ENCODE results near the gene FOXG1.

The FOXG1 gene

DNA sequence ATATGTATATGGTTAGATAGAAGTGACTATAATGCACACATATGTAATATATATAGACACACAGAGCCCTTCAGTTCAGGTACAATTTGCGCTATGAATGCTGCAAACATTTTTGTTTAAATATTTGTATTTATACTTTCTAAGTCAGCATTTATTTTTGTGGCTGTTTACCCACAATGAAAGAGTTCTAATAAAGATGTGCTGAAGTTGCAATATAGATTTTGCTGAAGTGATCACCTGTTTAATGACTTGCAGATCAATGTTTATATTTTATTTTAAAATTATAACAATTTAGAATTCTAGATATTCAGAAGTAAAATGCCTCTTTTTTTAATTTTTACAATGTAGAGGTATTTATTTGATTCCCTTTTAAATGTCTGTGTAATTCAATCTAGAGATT, 3.5 kb downstream of the FOXG1 start:
- no peak overlapping the region for H3K4ac ChIP-seq (ENCODE audit: low read depth, low read length)
- no peak overlapping the region for H3K4me3 ChIP-seq (ENCODE audit: low read depth, low read length)
- no peak overlapping the region for H4K8ac ChIP-seq (ENCODE audit: low read depth, low read length)
- H3K79me2 ChIP-seq (ENCODE audit: control insufficient read depth, insufficient read depth, low read length, poor library complexity): no peaks in the 10 kb centered on the region
- no peak overlapping the region for H3K27ac ChIP-seq (ENCODE audit: low read depth, low read length)
- H3K4me1 ChIP-seq (ENCODE audit: control insufficient read depth in 1 of 2, insufficient read depth in 2 of 2, low read length in 2 of 2): peaks cover 2 to 11% of the 10 kb centered on the region in 2 experiments
- no peak overlapping the region for H4K12ac ChIP-seq (ENCODE audit: low read depth, low read length)
- H3K9ac ChIP-seq (ENCODE audit: low read length): no peak overlapping the region
- no peak overlapping the region for H4K91ac ChIP-seq (ENCODE audit: low read depth, low read length)
- no peaks in the 10 kb centered on the region for H3K79me1 ChIP-seq (ENCODE audit: low read length)
- H2BK5ac ChIP-seq (ENCODE audit: low read depth, low read length, poor library complexity): no peak overlapping the region
- no CpG with 5 or more reads among the region's 1 CpG for WGBS (ENCODE audit: extremely low coverage, insufficient coverage, insufficient read length)
- no peak overlapping the region for H3K18ac ChIP-seq (ENCODE audit: low read length)
- H3K36me3 ChIP-seq (ENCODE audit: control insufficient read depth in 1 of 2, insufficient read depth in 2 of 2, low read length in 2 of 2): no peaks in the 10 kb centered on the region
- no peak overlapping the region for H2BK120ac ChIP-seq (ENCODE audit: insufficient read depth, low read length, poor library complexity)
- H2BK12ac ChIP-seq (ENCODE audit: low read length): no peak overlapping the region
- H3K9me3 ChIP-seq (ENCODE audit: insufficient read depth, low read depth, low read length): peaks cover 6% of the 10 kb centered on the region
- H3K23ac ChIP-seq (ENCODE audit: low read length): no peak overlapping the region
- no peak overlapping the region for H3K4me2 ChIP-seq (ENCODE audit: low read length)
- no peak overlapping the region for H2AFZ ChIP-seq (ENCODE audit: insufficient read depth, low read length, poor library complexity)
- no peak overlapping the region for H2AK5ac ChIP-seq (ENCODE audit: low read length)
- no peak for DNase-seq
- H3K14ac ChIP-seq (ENCODE audit: low read length): no peak overlapping the region
- H3K27me3 ChIP-seq (ENCODE audit: insufficient read depth, low read length): peaks cover 56% of the 10 kb centered on the region

DNA sequence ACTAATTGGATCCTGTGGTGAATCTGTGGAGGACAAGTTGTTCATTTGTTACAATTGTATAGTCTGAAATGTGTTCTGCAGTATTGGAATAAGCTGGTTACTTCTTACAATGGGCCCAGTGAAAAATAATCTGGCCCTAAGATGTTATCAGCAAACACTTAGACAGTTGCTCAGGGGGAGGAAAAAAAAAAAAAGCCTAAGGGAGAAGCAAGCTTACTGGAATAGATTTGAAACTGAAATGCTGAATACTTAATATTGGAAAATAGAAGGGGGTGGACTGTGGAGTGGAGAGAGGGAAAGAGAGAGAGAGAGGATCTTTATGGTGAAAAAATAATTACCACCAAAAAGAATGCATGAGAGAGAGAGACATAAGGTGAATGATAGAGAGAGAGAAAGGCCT, 4.0 kb downstream of the FOXG1 start:
- no peak overlapping the region for H3K4me2 ChIP-seq (ENCODE audit: low read length)
- H3K9me3 ChIP-seq (ENCODE audit: insufficient read depth, low read depth, low read length): peaks cover 6% of the 10 kb centered on the region
- H3K18ac ChIP-seq (ENCODE audit: low read length): no peak overlapping the region
- H3K4me1 ChIP-seq (ENCODE audit: control insufficient read depth in 1 of 2, insufficient read depth in 2 of 2, low read length in 2 of 2): peaks cover 2 to 10% of the 10 kb centered on the region in 2 experiments
- no peak overlapping the region for H2BK12ac ChIP-seq (ENCODE audit: low read length)
- no peak overlapping the region for H3K9ac ChIP-seq (ENCODE audit: low read length)
- H2AK5ac ChIP-seq (ENCODE audit: low read length): no peak overlapping the region
- no peak overlapping the region for H2BK120ac ChIP-seq (ENCODE audit: insufficient read depth, low read length, poor library complexity)
- no peak overlapping the region for H3K14ac ChIP-seq (ENCODE audit: low read length)
- H2AFZ ChIP-seq (ENCODE audit: insufficient read depth, low read length, poor library complexity): no peak overlapping the region
- peaks cover 55% of the 10 kb centered on the region for H3K27me3 ChIP-seq (ENCODE audit: insufficient read depth, low read length)
- DNase-seq: no peak
- no peak overlapping the region for H4K91ac ChIP-seq (ENCODE audit: low read depth, low read length)
- H3K79me1 ChIP-seq (ENCODE audit: low read length): no peaks in the 10 kb centered on the region
- no peak overlapping the region for H3K4me3 ChIP-seq (ENCODE audit: low read depth, low read length)
- no peaks in the 10 kb centered on the region for H3K79me2 ChIP-seq (ENCODE audit: control insufficient read depth, insufficient read depth, low read length, poor library complexity)
- H3K4ac ChIP-seq (ENCODE audit: low read depth, low read length): no peak overlapping the region
- no peak overlapping the region for H2BK5ac ChIP-seq (ENCODE audit: low read depth, low read length, poor library complexity)
- H4K8ac ChIP-seq (ENCODE audit: low read depth, low read length): no peak overlapping the region
- no peak overlapping the region for H4K12ac ChIP-seq (ENCODE audit: low read depth, low read length)
- no peaks in the 10 kb centered on the region for H3K36me3 ChIP-seq (ENCODE audit: control insufficient read depth in 1 of 2, insufficient read depth in 2 of 2, low read length in 2 of 2)
- no peak overlapping the region for H3K23ac ChIP-seq (ENCODE audit: low read length)
- H3K27ac ChIP-seq (ENCODE audit: low read depth, low read length): no peak overlapping the region

GRCh38 chr14:28771168-28771567, 4.6 kb downstream of the FOXG1 start:
- H3K18ac ChIP-seq (ENCODE audit: low read length): no peak overlapping the region
- no peak overlapping the region for H3K4ac ChIP-seq (ENCODE audit: low read depth, low read length)
- no peak overlapping the region for H4K8ac ChIP-seq (ENCODE audit: low read depth, low read length)
- peaks cover 51% of the 10 kb centered on the region for H3K27me3 ChIP-seq (ENCODE audit: insufficient read depth, low read length)
- no peak overlapping the region for H3K23ac ChIP-seq (ENCODE audit: low read length)
- H4K12ac ChIP-seq (ENCODE audit: low read depth, low read length): no peak overlapping the region
- no peak overlapping the region for H2AK5ac ChIP-seq (ENCODE audit: low read length)
- no peak overlapping the region for H2BK5ac ChIP-seq (ENCODE audit: low read depth, low read length, poor library complexity)
- no peak overlapping the region for H2BK12ac ChIP-seq (ENCODE audit: low read length)
- H3K9me3 ChIP-seq (ENCODE audit: insufficient read depth, low read depth, low read length): peaks cover 6% of the 10 kb centered on the region
- no peak overlapping the region for H2AFZ ChIP-seq (ENCODE audit: insufficient read depth, low read length, poor library complexity)
- H4K91ac ChIP-seq (ENCODE audit: low read depth, low read length): no peak overlapping the region
- H3K4me1 ChIP-seq (ENCODE audit: control insufficient read depth in 1 of 2, insufficient read depth in 2 of 2, low read length in 2 of 2): peaks cover 2 to 7% of the 10 kb centered on the region in 2 experiments
- DNase-seq: no peak
- no peaks in the 10 kb centered on the region for H3K79me1 ChIP-seq (ENCODE audit: low read length)
- H3K27ac ChIP-seq (ENCODE audit: low read depth, low read length): no peak overlapping the region
- H3K4me2 ChIP-seq (ENCODE audit: low read length): no peak overlapping the region
- H2BK120ac ChIP-seq (ENCODE audit: insufficient read depth, low read length, poor library complexity): no peak overlapping the region
- H3K79me2 ChIP-seq (ENCODE audit: control insufficient read depth, insufficient read depth, low read length, poor library complexity): no peaks in the 10 kb centered on the region
- no peak overlapping the region for H3K14ac ChIP-seq (ENCODE audit: low read length)
- H3K36me3 ChIP-seq (ENCODE audit: control insufficient read depth in 1 of 2, insufficient read depth in 2 of 2, low read length in 2 of 2): no peaks in the 10 kb centered on the region
- no CpG with 5 or more reads among the region's 1 CpG for whole genome bisulfite sequencing (ENCODE audit: extremely low coverage, insufficient coverage, insufficient read length)
- H3K9ac ChIP-seq (ENCODE audit: low read length): no peak overlapping the region
- no peak overlapping the region for H3K4me3 ChIP-seq (ENCODE audit: low read depth, low read length)

DNA sequence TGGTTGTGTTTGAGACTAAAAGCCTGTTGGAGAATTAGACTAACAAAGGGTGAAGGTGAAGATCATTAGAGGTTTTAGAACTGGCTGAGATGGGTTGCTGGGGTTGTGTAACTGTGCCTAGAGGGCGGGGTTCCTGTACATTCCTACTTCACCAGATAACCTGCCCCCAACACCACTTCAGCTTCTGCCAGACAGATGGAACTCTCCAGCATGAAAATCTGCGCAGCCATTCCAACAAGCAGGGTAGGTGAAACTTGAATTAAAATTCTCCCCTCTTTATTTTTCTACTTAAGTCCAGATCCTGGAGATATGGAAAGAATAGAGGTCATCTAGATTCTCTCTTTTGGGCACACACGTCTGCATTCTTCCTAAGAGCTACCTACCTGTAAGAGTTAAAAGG, 6.0 kb downstream of the FOXG1 start:
- no CpG with 5 or more reads among the region's 3 CpGs for WGBS (ENCODE audit: extremely low coverage, insufficient coverage, insufficient read length)
- Histone ChIP-seq H3K4me3 (ENCODE audit: low read depth, low read length) (no peak overlapping the region), H3K27me3 (ENCODE audit: insufficient read depth, low read length) (peaks cover 43% of the 10 kb centered on the region), H3K27ac (ENCODE audit: low read depth, low read length) (no peak overlapping the region), H2AFZ (ENCODE audit: insufficient read depth, low read length, poor library complexity) (no peak overlapping the region), H2BK120ac (ENCODE audit: insufficient read depth, low read length, poor library complexity) (no peak overlapping the region), H3K79me2 (ENCODE audit: control insufficient read depth, insufficient read depth, low read length, poor library complexity) (no peaks in the 10 kb centered on the region), H3K4ac (ENCODE audit: low read depth, low read length) (no peak overlapping the region), H3K79me1 (ENCODE audit: low read length) (no peaks in the 10 kb centered on the region), H4K12ac (ENCODE audit: low read depth, low read length) (no peak overlapping the region), H4K8ac (ENCODE audit: low read depth, low read length) (no peak overlapping the region), H3K9ac (ENCODE audit: low read length) (no peak overlapping the region), H3K23ac (ENCODE audit: low read length) (no peak overlapping the region), H2AK5ac (ENCODE audit: low read length) (no peak overlapping the region), H3K36me3 (ENCODE audit: control insufficient read depth in 1 of 2, insufficient read depth in 2 of 2, low read length in 2 of 2) (no peaks in the 10 kb centered on the region), H2BK12ac (ENCODE audit: low read length) (no peak overlapping the region), H2BK5ac (ENCODE audit: low read depth, low read length, poor library complexity) (no peak overlapping the region), H3K9me3 (ENCODE audit: insufficient read depth, low read depth, low read length) (peaks cover 6% of the 10 kb centered on the region), H3K18ac (ENCODE audit: low read length) (no peak overlapping the region), H3K4me2 (ENCODE audit: low read length) (no peak overlapping the region), H3K4me1 (ENCODE audit: control insufficient read depth in 1 of 2, insufficient read depth in 2 of 2, low read length in 2 of 2) (peaks cover 2 to 7% of the 10 kb centered on the region in 2 experiments), H4K91ac (ENCODE audit: low read depth, low read length) (no peak overlapping the region), H3K14ac (ENCODE audit: low read length) (no peak overlapping the region)
- DNase-seq: no peak

All from trophoblast cell (in vitro differentiated cells and primary cell).